Lower lobe of right lung (tissue), 2 donors: Measurements from ENCODE around the gene SEMA3D. TPM values are rescaled to one million over a fixed set of nuclear protein-coding genes. Genes with fewer than 3 reads are reported as not detected.

ENCODE experiments used
- ATAC-seq, 2 donors: fragments of 200-7000 bp; cut with Tn5 transposase; one replicate each; pipeline ENCODE4 v1.9.1; 2020 to 2022; ENCODE audit warnings: mild to moderate bottlenecking in 2 of 2, moderate library complexity in 2 of 2
- DNase-seq: peaks from one replicate; pipeline ENCODE4 v3.0.0-alpha.2; 2020
- H3K27ac ChIP-seq: fragments of 200-600 bp; one replicate; pipeline ENCODE4 v1.8.0; 2022
- H3K27me3 ChIP-seq: fragments of 200-600 bp; one replicate; pipeline ENCODE4 v1.8.0; 2022; ENCODE audit warnings: low read depth
- H3K36me3 ChIP-seq: fragments of 200-600 bp; one replicate; pipeline ENCODE4 v1.8.0; 2022; ENCODE audit warnings: mild to moderate bottlenecking
- H3K4me1 ChIP-seq: fragments of 200-600 bp; one replicate; pipeline ENCODE4 v1.8.0; 2022
- H3K4me3 ChIP-seq: fragments of 200-600 bp; one replicate; pipeline ENCODE4 v1.8.0; 2022; ENCODE audit warnings: mild to moderate bottlenecking
- H3K9me3 ChIP-seq: fragments of 200-600 bp; one replicate; pipeline ENCODE4 v1.8.0; 2022
- CTCF ChIP-seq: fragments of 200-600 bp; IDR thresholded peaks from one replicate; pipeline ENCODE4 v1.8.0; 2022; ENCODE audit warnings: antibody characterized with exemption, mild to moderate bottlenecking
- intact Hi-C: fragments of 100-400 bp; cut with DNase I; formaldehyde crosslinking; loops from one replicate; pipeline ENCODE4 v1.11.0; 2022
- total RNA-seq: library from RNA; stranded (reverse); fragmentation: NEBNext Ultra II Directional; extraction: Animal tissue kit (Norgen Biotek cat#: 25700); gene quantifications from one replicate; pipeline ENCODE4 v1.2.1, GENCODE V29; 2021
- donor health status: DM: no; HTN: yes; CAD: no; lungs with severe emphysema.

SEMA3D gene
- total RNA-seq, 1 donor from 2014 or later = 8.0 TPM

- ATAC-seq (no peak), DNase-seq (no peak)
- no peak for TF ChIP-seq CTCF
- Histone ChIP-seq H3K4me1 (no peaks in the 10 kb centered on the region), H3K27me3 (no peaks in the 10 kb centered on the region), H3K4me3 (no peak overlapping the region), H3K36me3 (no peaks in the 10 kb centered on the region), H3K27ac (no peak overlapping the region), H3K9me3 (no peaks in the 10 kb centered on the region)
- intact Hi-C loops = no loop called here
Measured at GRCh38 chr7:85055196-85055595, 131.7 kb downstream of the SEMA3D start.

- ATAC-seq = no peak
Measured at GRCh38 chr7:85054306-85054705, 132.6 kb downstream of the SEMA3D start.

GRCh38 chr7:85052894-85053293 lies 134.0 kb downstream of the SEMA3D start:
- intact Hi-C loops = no loop called here
- DNase-seq = no peak

More at GRCh38 chr7:85054306-85054705, 132.6 kb downstream of the SEMA3D start:
- intact Hi-C loops = no loop called here
- no peaks in the 10 kb centered on the region for H3K9me3 ChIP-seq
- no peak for DNase-seq
- no peaks in the 10 kb centered on the region for H3K27me3 ChIP-seq
- TF ChIP-seq CTCF = no peak
- no peak overlapping the region for H3K27ac ChIP-seq
- H3K4me1 ChIP-seq = no peaks in the 10 kb centered on the region
- H3K4me3 ChIP-seq = no peak overlapping the region
- H3K36me3 ChIP-seq = no peaks in the 10 kb centered on the region

GRCh38 chr7:85052056-85052737 lies 134.7 kb downstream of the SEMA3D start:
- intact Hi-C loops = no loop called here
- no peak overlapping the region for H3K27ac ChIP-seq

More at GRCh38 chr7:85052894-85053293, 134.0 kb downstream of the SEMA3D start:
- no peak for ATAC-seq
- H3K36me3 ChIP-seq = no peaks in the 10 kb centered on the region
- H3K9me3 ChIP-seq = no peaks in the 10 kb centered on the region
- H3K4me3 ChIP-seq = no peak overlapping the region
- TF ChIP-seq CTCF = no peak
- no peaks in the 10 kb centered on the region for H3K27me3 ChIP-seq
- no peaks in the 10 kb centered on the region for H3K4me1 ChIP-seq
- no peak overlapping the region for H3K27ac ChIP-seq

GRCh38 chr7:85046534-85046933 lies 140.3 kb downstream of the SEMA3D start:
- DNase-seq (no peak), ATAC-seq (no peak)
- TF ChIP-seq CTCF = no peak
- no peaks in the 10 kb centered on the region for H3K27me3 ChIP-seq
- no peaks in the 10 kb centered on the region for H3K4me1 ChIP-seq
- no peaks in the 10 kb centered on the region for H3K9me3 ChIP-seq
- H3K36me3 ChIP-seq = no peaks in the 10 kb centered on the region
- H3K27ac ChIP-seq = no peak overlapping the region
- intact Hi-C loops = no loop called here
- H3K4me3 ChIP-seq = no peak overlapping the region

More at GRCh38 chr7:85052056-85052737, 134.7 kb downstream of the SEMA3D start:
- no peaks in the 10 kb centered on the region for H3K9me3 ChIP-seq
- H3K36me3 ChIP-seq = no peaks in the 10 kb centered on the region
- no peaks in the 10 kb centered on the region for H3K27me3 ChIP-seq
- DNase-seq (no peak), ATAC-seq (no peak)
- H3K4me3 ChIP-seq = no peak overlapping the region
- TF ChIP-seq CTCF = no peak
- no peaks in the 10 kb centered on the region for H3K4me1 ChIP-seq
